ENCODE measurements around the gene AKT3. TPM values are rescaled to one million over a fixed set of nuclear protein-coding genes. Genes with fewer than 3 reads are reported as not detected.
"Not testable (repeated sequence)": the region's sequence is repeated elsewhere in the genome, so short reads cannot be mapped to it uniquely, and the experiment has no call there.

Gene AKT3
- total RNA-seq, 1 donor from 2014 or later = 51.7 TPM

- DNase-seq (ENCODE audit: extremely low read depth, low read depth, low spot score) = peak; percentile 50
Measured at GRCh38 chr1:243791586-243792267, 58.3 kb downstream of the AKT3 start.

- DNase-seq (ENCODE audit: extremely low read depth, low read depth, low spot score) = no peak
Measured at GRCh38 chr1:243790404-243790803, 59.6 kb downstream of the AKT3 start.

DNA sequence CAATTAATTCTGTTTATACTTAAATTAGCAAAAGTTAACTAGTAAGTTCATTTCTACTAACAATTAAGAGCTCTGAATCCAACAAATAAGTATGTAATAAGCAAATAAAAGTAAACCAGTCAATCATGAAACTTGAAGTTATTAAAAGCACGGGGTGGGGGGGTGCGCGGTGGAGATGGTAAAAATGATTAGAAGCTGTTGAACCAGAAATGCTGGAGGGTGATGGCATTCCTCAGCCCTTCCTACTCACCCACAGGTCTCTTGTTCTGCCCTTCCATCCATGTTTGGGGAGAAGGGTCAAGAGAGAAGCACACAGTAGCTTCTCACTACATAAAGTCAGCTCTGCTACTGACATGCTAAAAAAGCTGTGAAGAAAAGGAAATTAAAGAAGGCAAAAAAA lies 63.5 kb downstream of the AKT3 start:
- DNase-seq (ENCODE audit: extremely low read depth, low read depth, low spot score) = no peak

GRCh38 chr1:243784506-243784905 lies 65.5 kb downstream of the AKT3 start:
- no peak for DNase-seq (ENCODE audit: extremely low read depth, low read depth, low spot score)

DNA sequence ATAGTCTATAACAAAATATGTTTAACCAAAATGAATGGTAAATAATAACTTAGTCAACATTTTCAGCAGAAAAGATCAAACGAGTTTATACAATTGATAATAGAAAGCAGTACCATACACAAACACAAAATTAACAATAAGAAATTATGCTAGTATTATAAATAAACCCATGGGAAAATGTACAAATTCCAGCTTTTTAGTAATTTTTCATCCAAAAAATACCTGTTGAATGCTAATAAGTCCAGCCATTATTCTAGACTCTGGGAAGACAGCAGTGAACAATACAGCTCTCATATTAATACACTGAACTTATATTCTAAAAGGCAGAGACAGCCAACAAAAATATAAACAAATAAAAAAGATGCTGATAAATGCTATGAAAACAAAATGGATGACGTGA lies 66.3 kb downstream of the AKT3 start:
- no peak for DNase-seq (ENCODE audit: extremely low read depth, low read depth, low spot score)

- not testable (repeated sequence) for DNase-seq (ENCODE audit: extremely low read depth, low read depth, low spot score)
Measured at GRCh38 chr1:243772361-243773050, 77.5 kb downstream of the AKT3 start.

GRCh38 chr1:243770860-243771259 lies 79.2 kb downstream of the AKT3 start:
- no peak for DNase-seq (ENCODE audit: extremely low read depth, low read depth, low spot score)

- DNase-seq (ENCODE audit: extremely low read depth, low read depth, low spot score) = no peak
Measured at GRCh38 chr1:243765676-243766075, 84.4 kb downstream of the AKT3 start.

DNA sequence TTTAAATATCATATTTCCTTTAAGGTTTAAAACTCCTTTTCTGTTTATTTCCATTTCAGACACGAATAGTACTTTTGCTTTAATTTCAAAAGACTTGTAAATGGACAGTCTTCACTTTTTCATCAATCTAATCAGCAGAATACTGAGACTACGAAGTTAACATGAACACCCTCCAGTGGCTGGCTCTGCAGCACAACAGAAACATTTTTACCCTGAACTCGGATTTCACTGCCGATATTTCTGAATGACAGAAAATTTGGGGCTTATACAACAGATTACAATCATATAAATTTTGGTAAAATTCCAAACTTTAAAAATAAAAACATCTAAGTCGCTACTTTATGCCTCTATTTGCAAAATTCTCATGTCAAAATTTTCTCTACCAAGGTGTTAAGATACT lies 86.2 kb downstream of the AKT3 start:
- DNase-seq (ENCODE audit: extremely low read depth, low read depth, low spot score) = no peak

GRCh38 chr1:243758647-243759046 lies 91.4 kb downstream of the AKT3 start:
- DNase-seq (ENCODE audit: extremely low read depth, low read depth, low spot score) = no peak

- no peak for DNase-seq (ENCODE audit: extremely low read depth, low read depth, low spot score)
Measured at GRCh38 chr1:243756529-243756928, 93.5 kb downstream of the AKT3 start.

DNA sequence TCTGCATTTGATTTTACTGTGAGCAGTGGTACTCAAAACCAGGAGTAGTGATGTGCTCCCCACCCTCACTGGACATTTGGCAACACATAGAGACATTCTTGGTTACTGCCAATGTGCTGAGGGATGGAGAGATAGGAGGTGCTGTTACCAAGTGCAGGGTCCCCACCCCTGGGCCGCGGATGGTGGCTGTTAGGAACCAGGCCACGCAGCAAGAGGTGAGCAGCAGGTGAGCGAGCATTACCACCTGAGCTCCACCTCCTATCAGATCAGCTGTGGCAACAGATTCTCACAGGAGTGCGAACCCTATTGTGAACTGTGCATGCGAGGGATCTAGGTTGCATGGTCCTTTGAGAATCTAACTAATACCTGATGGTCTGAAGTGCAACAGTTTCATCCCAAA lies 95.7 kb downstream of the AKT3 start:
- no peak for DNase-seq (ENCODE audit: extremely low read depth, low read depth, low spot score)

DNA sequence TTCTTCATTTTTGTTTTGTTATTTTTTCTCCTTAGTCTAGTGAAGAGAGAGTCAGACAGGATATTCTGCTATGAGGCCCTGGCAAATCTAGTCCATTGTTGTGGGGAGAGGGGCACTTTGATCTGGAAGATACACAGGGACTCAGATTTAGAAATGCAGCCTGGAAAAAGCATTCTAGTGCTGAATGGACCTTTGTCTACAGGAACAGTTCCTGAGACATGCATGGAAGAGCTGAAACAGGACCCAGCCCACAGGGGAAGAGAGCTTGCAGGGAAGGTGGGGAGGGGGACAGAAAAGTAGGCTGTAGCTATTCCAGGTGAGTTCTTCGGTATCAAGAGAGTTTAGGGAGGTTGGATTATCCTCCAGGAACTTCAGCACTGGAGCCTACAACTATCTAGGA lies 98.5 kb downstream of the AKT3 start:
- DNase-seq (ENCODE audit: extremely low read depth, low read depth, low spot score) = no peak

GRCh38 chr1:243748706-243749283 lies 101.2 kb downstream of the AKT3 start:
- DNase-seq (ENCODE audit: extremely low read depth, low read depth, low spot score) = peak; percentile 62

GRCh38 chr1:243748227-243748626 lies 101.8 kb downstream of the AKT3 start:
- no peak for DNase-seq (ENCODE audit: extremely low read depth, low read depth, low spot score)

DNA sequence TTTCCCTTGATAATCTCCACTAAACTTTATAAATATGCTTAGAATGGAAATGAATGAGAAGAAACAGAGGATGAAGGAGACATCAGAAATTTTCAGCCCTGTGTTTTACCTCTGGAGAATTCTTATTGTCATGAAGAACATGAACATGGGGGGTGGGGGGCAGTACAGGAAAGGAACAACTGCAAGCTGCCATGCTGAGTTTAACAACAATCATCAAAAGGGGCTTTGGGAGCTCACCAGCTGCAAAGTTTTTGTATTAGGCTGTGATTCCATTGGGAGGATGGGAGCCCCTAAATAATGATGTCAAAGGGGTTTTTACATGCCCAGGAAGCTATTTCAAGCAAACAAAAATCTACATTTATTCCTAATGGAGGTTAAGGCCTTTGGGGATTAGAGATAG lies 103.3 kb downstream of the AKT3 start:
- DNase-seq (ENCODE audit: extremely low read depth, low read depth, low spot score) = no peak

DNA sequence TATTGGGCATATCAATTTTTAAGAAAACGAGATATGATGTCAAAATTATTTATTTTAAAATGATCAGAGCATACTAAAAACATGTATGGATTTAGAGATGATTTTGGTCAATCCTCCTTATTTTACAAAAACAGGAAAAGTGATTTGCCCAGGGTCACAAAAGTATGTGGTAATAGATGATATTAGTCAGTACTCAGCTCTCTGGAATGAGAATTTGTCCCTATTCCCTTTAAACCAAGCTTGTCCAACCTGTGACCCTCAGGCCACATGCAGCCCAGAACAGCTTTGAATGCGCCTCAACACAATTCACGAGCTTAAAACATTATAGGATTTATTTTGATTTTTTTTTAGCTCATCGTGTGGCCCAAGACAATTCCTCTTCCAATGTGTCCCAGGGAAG lies 104.7 kb downstream of the AKT3 start:
- DNase-seq (ENCODE audit: extremely low read depth, low read depth, low spot score) = no peak

GRCh38 chr1:243742819-243743218 lies 107.2 kb downstream of the AKT3 start:
- DNase-seq (ENCODE audit: extremely low read depth, low read depth, low spot score) = peak; percentile 25

DNA sequence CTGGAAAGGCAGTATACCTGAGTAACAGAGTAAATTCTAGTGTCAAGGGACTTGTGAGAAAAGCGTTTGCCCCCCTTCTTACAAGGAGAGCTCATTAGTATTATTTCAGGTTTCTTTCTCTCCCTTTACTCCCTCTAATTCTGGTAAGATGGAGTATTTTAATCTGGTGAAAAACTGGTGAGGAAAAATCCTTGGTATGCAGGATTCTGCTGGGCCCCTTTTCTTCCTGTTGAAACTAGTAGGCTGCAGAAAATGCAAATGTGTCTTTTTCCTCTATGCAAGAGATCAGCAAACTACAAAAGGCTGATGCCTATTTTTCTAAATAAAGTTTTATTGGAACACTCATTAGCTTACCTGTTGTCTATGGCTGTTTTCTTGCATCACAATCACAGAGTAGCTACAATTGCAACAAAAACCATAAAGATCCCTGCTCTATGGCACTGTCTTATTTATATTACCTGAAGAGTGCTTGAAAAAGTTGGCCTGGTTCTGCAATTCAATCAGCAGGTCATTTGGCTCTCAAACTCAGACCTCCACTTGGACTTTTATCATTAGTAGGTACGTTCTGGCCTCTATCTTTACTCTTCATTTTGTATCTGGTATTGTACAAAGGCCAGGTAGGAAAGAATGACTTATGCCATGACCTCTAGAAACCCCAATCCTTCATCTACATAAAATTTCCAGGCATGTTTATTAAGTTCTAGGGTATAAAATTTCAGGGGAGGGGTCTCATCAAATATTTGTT lies 109.6 kb downstream of the AKT3 start:
- DNase-seq (ENCODE audit: extremely low read depth, low read depth, low spot score) = no peak

GRCh38 chr1:243739335-243740003 lies 110.6 kb downstream of the AKT3 start:
- DNase-seq (ENCODE audit: extremely low read depth, low read depth, low spot score) = no peak

- DNase-seq (ENCODE audit: extremely low read depth, low read depth, low spot score) = no peak
Measured at GRCh38 chr1:243738020-243738419, 112.0 kb downstream of the AKT3 start.
